HepG2 (cell line): ENCODE results near the gene WIZ. TPM values are rescaled to one million over a fixed set of nuclear protein-coding genes. Genes with fewer than 3 reads are reported as not detected.

Experiments
- ATAC-seq: fragments of 200-7000 bp; cut with Tn5 transposase; 3 replicates; pipeline ENCODE4 v1.9.1; 2020; ENCODE audit warnings: mild to moderate bottlenecking, moderate library complexity
- BruUV-seq: library from RNA; stranded (reverse); fragments of 400-500 nt; replicated peaks from 2 replicates; lab custom pipeline; 2021; lab: Mats Ljungman, UMichigan
- CTCF ChIA-PET: fragments of 300-600 bp; formaldehyde crosslinking; extraction: SDS; loops from one replicate; lab custom pipeline; 2021; ENCODE audit warnings: low total read pairs, inconsistent platforms, low intra/inter-chr PET ratio; lab: Yijun Ruan, JAX
- POLR2A ChIA-PET: fragments of 350-600 bp; sonication (Branson Sonifier 250); formaldehyde crosslinking; loops from one replicate; lab custom pipeline; 2020; ENCODE audit warnings: antibody characterized with exemption, inconsistent platforms; lab: Yijun Ruan, JAX
- DNase-seq: peaks from one replicate; pipeline ENCODE4 v3.0.0-alpha.2; 2015; ENCODE audit warnings: low spot score
- FAIRE-seq: peaks from 3 replicates; lab custom pipeline; 2011; peaks lifted over from hg19 to GRCh38; lab: Jason Lieb, UNC
- H2AFZ ChIP-seq: one replicate; pipeline ENCODE4 v1.6.1; 2011; ENCODE audit warnings: low read length, inconsistent platforms
- H3K27ac ChIP-seq: fragments of 300-600 bp; 3 replicates; pipeline ENCODE4 v1.8.0; 2011; ENCODE audit warnings: mixed run types, mild to moderate bottlenecking, mixed read lengths, low read length, inconsistent platforms; ENCODE audit not compliant: insufficient read depth; ENCODE audit errors: extremely low read length
- H3K27me3 ChIP-seq, 2 experiments: fragments of 200-600 bp in 1 of 2; 2 replicates in 1 of 2; 3 replicates in 1 of 2; pipeline versions ENCODE4 v1.6.0 to v1.8.0; 2011; ENCODE audit warnings: low read length in 2 of 2, mild to moderate bottlenecking in 2 of 2, moderate library complexity in 2 of 2, inconsistent platforms in 1 of 2; ENCODE audit not compliant: insufficient read depth in 2 of 2, control insufficient read depth in 1 of 2
- H3K36me3 ChIP-seq, 2 experiments: fragments of 200-600 bp in 1 of 2; replicated peaks in 1 of 2; 2 replicates in 1 of 2; 3 replicates in 1 of 2; pipeline versions ENCODE4 v1.5.1 to v1.8.0; 2011; ENCODE audit warnings: low read length in 2 of 2, inconsistent platforms in 1 of 2; ENCODE audit not compliant: insufficient read depth in 2 of 2, control insufficient read depth in 1 of 2
- H3K4me1 ChIP-seq: 2 replicates; pipeline ENCODE4 v1.5.1; 2012; ENCODE audit warnings: low read length, inconsistent platforms; ENCODE audit not compliant: insufficient read depth
- H3K4me2 ChIP-seq: 2 replicates; pipeline ENCODE4 v1.6.0; 2011; ENCODE audit warnings: low read depth, low read length, inconsistent platforms
- H3K4me3 ChIP-seq, 3 experiments: fragments of 200-600 bp in 1 of 3; sonication (generic), shearing (Covaris generic) in 1 of 3; replicated peaks in 1 of 3; 2 replicates each; pipeline ENCODE4 v1.5.1; 2011 to 2016; ENCODE audit warnings: low read length in 3 of 3, inconsistent platforms in 2 of 3, low read depth in 2 of 3, mild to moderate bottlenecking in 2 of 3, control low read depth in 1 of 3, mixed read lengths in 1 of 3; ENCODE audit not compliant: insufficient read depth in 1 of 3
- H3K79me2 ChIP-seq: one replicate; pipeline ENCODE4 v1.6.1; 2011; ENCODE audit warnings: low read length, inconsistent platforms; ENCODE audit not compliant: insufficient read depth
- H3K9ac ChIP-seq: 2 replicates; pipeline ENCODE4 v1.6.0; 2011; ENCODE audit warnings: mild to moderate bottlenecking, low read depth, low read length, inconsistent platforms; ENCODE audit not compliant: insufficient read depth
- H3K9me3 ChIP-seq: 2 replicates; pipeline ENCODE4 v1.5.1; 2012; ENCODE audit warnings: mild to moderate bottlenecking, low read length
- H4K20me1 ChIP-seq: 2 replicates; pipeline ENCODE4 v1.6.0; 2011; ENCODE audit warnings: inconsistent platforms, mild to moderate bottlenecking, low read length, moderate library complexity; ENCODE audit not compliant: insufficient read depth
- HDAC1 ChIP-seq: sonication (generic); formaldehyde crosslinking; IDR thresholded peaks from 2 replicates; pipeline ENCODE4 v1.5.1; 2020; ENCODE audit warnings: mild to moderate bottlenecking, missing genetic modification reagents
- MEF2D ChIP-seq: sonication (generic); formaldehyde crosslinking; IDR thresholded peaks from 2 replicates; pipeline ENCODE4 v1.5.1; 2020; ENCODE audit warnings: mild to moderate bottlenecking, missing genetic modification reagents
- NAIF1 ChIP-seq: sonication (generic); formaldehyde crosslinking; IDR thresholded peaks from 2 replicates; pipeline ENCODE4 v1.5.0; 2020; ENCODE audit warnings: mild to moderate bottlenecking, missing genetic modification reagents, borderline replicate concordance
- NBN ChIP-seq: fragments of 450-650 bp; conservative IDR thresholded peaks from 2 replicates; pipeline ENCODE4 v1.6.1; 2017
- NFKBIZ ChIP-seq: IDR thresholded peaks from 2 replicates; pipeline ENCODE4 v1.6.1; 2018; ENCODE audit warnings: missing genetic modification reagents, missing compliant biosample characterization
- NR2F1 ChIP-seq, 2 experiments: fragments of 450-650 bp in 1 of 2; formaldehyde crosslinking in 1 of 2; IDR thresholded peaks; 2 replicates each; pipeline versions ENCODE4 v1.5.0 to v1.6.1; 2016 to 2020; ENCODE audit warnings: mild to moderate bottlenecking in 1 of 2, missing compliant biosample characterization in 1 of 2, missing genetic modification reagents in 1 of 2, moderate library complexity in 1 of 2
- PCBP2 ChIP-seq: fragments of 200-400 bp; formaldehyde crosslinking; optimal IDR thresholded peaks from 2 replicates; pipeline ENCODE3; 2018; ENCODE audit warnings: low read length, low read depth; ENCODE audit not compliant: poor library complexity, severe bottlenecking
- PHF5A ChIP-seq: IDR thresholded peaks from one replicate; pipeline ENCODE4 v1.6.1; 2018; ENCODE audit warnings: low read depth, missing genetic modification reagents; ENCODE audit not compliant: unreplicated experiment
- SOX6 ChIP-seq, 2 experiments: fragments of 450-650 bp in 1 of 2; sonication (generic) in 1 of 2; formaldehyde crosslinking in 1 of 2; IDR thresholded peaks; 2 replicates each; pipeline versions ENCODE4 v1.4.0 to v1.6.1; 2017 to 2020; ENCODE audit warnings: antibody characterized with exemption in 1 of 2, mild to moderate bottlenecking in 1 of 2, missing genetic modification reagents in 1 of 2
- SRSF1 ChIP-seq: fragments of 200-400 bp; formaldehyde crosslinking; optimal IDR thresholded peaks from 2 replicates; pipeline ENCODE3; 2017; ENCODE audit warnings: mild to moderate bottlenecking, low read depth, low read length, moderate library complexity
- WGBS: methylation state at CpG from one replicate; pipeline ENCODE4 v1.1.6; 2017; ENCODE audit warnings: low lambda C conversion rate; 5-methylcytosine and 5-hydroxymethylcytosine counted together
- in situ Hi-C: cut with HindIII; loops from 2 replicates; pipeline ENCODE4 v1.10.0; 2017; ENCODE audit warnings: low pct_unique_long_range_greater_than_20kb; ENCODE audit not compliant: extremely low pct_ligation_motif_present
- intact Hi-C: fragments of 100-400 bp; cut with micrococcal nuclease; formaldehyde crosslinking; loops from one replicate; pipeline ENCODE4 v1.10.0; 2022; ENCODE audit not compliant: unreplicated experiment
- polyA plus RNA-seq, 8 experiments: library from polyadenylated mRNA; depleted of rRNA in 3 of 8; stranded (reverse) in 7 of 8; unstranded in 1 of 8; fragments of >200 nt; fragmentation: Illumina TruSeq in 4 of 8; extraction: Trizol in 4 of 8; gene quantifications; 2 replicates each; pipeline versions ENCODE4 v1.2.1 to v1.2.3, GENCODE V29; 2011 to 2016; ENCODE audit warnings: low read depth in 4 of 8, missing spikeins in 1 of 8, mixed read lengths in 1 of 8; ENCODE audit not compliant: insufficient read depth in 1 of 8
- total RNA-seq, 5 experiments: library from RNA; depleted of rRNA; stranded (reverse); fragments of >200 nt; fragmentation: Illumina TruSeq; extraction: Trizol; gene quantifications; 2 replicates each; pipeline ENCODE4 v1.2.3, GENCODE V29; 2016; ENCODE audit warnings: low read depth in 1 of 5
- TF ChIP-seq, protein P1 (sequence below): IDR thresholded peaks from 2 replicates; pipeline ENCODE4 v1.6.1; 2016
- TF ChIP-seq, protein P2 (sequence below): sonication (generic); formaldehyde crosslinking; IDR thresholded peaks from 2 replicates; pipeline ENCODE4 v1.4.0; 2020; ENCODE audit warnings: missing genetic modification reagents
- TF ChIP-seq, protein P3 (sequence below): sonication (generic); formaldehyde crosslinking; IDR thresholded peaks from 2 replicates; pipeline ENCODE4 v1.4.0; 2020; ENCODE audit warnings: mild to moderate bottlenecking, missing genetic modification reagents

The WIZ gene
- total and polyA plus RNA-seq, 2 of the 13 experiments (the other 11 are each of a cell fraction or from before 2014, with no cell fraction given), result 4.7 to 4.8 TPM

DNA sequence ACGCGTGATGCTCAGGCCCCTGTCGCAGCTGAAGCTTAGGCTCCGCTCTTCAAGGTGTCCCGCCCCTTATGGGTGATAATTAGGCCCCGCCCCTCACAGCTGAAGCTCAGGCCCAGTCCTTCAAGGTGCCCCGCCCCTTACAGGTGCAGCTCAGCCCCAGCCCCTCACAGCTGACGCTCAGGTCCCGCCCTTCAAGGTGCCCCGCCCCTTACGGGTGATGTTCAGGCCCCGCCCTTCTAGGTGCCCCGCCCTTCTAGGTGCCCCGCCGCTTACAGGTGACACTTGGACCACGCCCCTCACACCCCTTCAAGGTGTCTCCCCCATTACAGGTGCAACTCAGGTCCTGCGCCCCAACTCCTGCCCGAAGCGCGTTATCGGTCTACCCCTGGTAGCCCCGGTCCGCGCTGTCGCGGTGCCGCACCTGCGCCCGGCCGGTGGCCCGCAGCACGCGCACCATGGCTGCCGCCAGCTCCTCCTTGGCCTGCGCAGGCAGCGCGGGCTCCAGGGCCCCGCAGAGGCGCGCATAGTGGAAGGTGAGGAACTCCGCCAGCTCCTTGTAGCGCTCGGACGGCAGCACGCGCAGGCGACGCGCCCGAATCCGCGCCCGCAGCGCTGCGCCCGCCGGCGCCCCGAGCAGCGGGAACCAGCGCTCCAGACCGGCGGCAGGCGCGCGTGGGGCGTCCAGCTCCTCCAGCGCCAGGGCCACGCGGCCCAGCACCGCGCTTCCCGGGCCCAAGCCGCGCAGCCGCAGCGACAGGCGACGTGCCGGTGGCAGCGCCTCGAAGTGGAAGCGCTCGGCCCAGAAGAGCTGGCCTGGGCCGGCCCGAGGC is 7.3 kb upstream of the WIZ start (continued):
- TF ChIP-seq NFKBIZ (CRISPR knock-in tag), result no peak
- TF ChIP-seq SRSF1, result no peak

DNA sequence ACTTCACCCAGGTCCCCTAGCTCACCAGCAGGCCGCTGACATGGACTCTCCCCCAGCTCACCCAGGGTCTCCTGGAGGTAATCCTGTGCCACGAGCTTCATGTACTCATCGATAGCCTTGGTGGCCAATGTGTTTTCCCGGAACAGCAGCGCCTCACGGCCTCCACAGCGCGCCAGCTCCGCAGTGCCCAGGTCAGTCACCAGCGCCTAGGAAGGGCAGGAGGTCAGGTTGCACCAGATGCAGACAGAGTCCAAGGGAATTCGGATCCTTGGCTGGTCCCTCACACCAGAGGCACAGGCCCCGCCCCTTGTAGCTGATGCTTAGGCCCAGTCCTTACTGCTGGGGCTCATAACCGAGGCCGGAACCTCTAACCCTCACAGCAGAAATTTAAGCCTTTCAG is 6.7 kb upstream of the WIZ start:
- intact Hi-C loops, result no loop called here
- H3K9ac ChIP-seq, result no peak overlapping the region
- DNase-seq, result no peak
- BruUV-seq, result no TSS peak
- H2AFZ ChIP-seq, result no peak overlapping the region
- no peak overlapping the region for H3K27ac ChIP-seq
- ChIA-PET POLR2A (no interaction called here), CTCF (no interaction called here)
- no peaks in the 10 kb centered on the region; a peak in 1 of 5 replicates for H3K27me3 ChIP-seq
- H3K4me3 ChIP-seq, result no peak overlapping the region
- peaks cover 22% of the 10 kb centered on the region for H3K4me1 ChIP-seq
- ATAC-seq, result no peak
- H3K9me3 ChIP-seq, result no peaks in the 10 kb centered on the region
- FAIRE-seq, result no peak
- no peaks in the 10 kb centered on the region for H3K36me3 ChIP-seq
- no peaks in the 10 kb centered on the region for H4K20me1 ChIP-seq
- in situ Hi-C loops, result no loop called here
- no peaks in the 10 kb centered on the region for H3K79me2 ChIP-seq
- H3K4me2 ChIP-seq, result no peak overlapping the region
- 61% methylated on average over 5 of the region's 14 CpGs for WGBS
- TF ChIP-seq PHF5A (no peak), NAIF1 (CRISPR knock-in tag) (no peak), HDAC1 (CRISPR knock-in tag) (no peak), NBN (no peak), NR2F1 (CRISPR knock-in tag; IDR thresholded peaks at IDR 0.05) (no peak), SOX6 (IDR thresholded peaks at IDR 0.05) (no peak), SOX6 (CRISPR knock-in tag; IDR thresholded peaks at IDR 0.05) (no peak), PCBP2 (no peak), MEF2D (CRISPR knock-in tag) (no peak)
- TF ChIP-seq, protein P1, sequence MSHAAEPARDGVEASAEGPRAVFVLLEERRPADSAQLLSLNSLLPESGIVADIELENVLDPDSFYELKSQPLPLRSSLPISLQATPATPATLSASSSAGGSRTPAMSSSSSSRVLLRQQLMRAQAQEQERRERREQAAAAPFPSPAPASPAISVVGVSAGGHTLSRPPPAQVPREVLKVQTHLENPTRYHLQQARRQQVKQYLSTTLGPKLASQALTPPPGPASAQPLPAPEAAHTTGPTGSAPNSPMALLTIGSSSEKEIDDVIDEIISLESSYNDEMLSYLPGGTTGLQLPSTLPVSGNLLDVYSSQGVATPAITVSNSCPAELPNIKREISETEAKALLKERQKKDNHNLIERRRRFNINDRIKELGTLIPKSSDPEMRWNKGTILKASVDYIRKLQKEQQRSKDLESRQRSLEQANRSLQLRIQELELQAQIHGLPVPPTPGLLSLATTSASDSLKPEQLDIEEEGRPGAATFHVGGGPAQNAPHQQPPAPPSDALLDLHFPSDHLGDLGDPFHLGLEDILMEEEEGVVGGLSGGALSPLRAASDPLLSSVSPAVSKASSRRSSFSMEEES (CRISPR knock-in tag), result no peak
- TF ChIP-seq, protein P2, sequence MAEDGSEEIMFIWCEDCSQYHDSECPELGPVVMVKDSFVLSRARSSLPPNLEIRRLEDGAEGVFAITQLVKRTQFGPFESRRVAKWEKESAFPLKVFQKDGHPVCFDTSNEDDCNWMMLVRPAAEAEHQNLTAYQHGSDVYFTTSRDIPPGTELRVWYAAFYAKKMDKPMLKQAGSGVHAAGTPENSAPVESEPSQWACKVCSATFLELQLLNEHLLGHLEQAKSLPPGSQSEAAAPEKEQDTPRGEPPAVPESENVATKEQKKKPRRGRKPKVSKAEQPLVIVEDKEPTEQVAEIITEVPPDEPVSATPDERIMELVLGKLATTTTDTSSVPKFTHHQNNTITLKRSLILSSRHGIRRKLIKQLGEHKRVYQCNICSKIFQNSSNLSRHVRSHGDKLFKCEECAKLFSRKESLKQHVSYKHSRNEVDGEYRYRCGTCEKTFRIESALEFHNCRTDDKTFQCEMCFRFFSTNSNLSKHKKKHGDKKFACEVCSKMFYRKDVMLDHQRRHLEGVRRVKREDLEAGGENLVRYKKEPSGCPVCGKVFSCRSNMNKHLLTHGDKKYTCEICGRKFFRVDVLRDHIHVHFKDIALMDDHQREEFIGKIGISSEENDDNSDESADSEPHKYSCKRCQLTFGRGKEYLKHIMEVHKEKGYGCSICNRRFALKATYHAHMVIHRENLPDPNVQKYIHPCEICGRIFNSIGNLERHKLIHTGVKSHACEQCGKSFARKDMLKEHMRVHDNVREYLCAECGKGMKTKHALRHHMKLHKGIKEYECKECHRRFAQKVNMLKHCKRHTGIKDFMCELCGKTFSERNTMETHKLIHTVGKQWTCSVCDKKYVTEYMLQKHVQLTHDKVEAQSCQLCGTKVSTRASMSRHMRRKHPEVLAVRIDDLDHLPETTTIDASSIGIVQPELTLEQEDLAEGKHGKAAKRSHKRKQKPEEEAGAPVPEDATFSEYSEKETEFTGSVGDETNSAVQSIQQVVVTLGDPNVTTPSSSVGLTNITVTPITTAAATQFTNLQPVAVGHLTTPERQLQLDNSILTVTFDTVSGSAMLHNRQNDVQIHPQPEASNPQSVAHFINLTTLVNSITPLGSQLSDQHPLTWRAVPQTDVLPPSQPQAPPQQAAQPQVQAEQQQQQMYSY, result no peak
- TF ChIP-seq, protein P3, sequence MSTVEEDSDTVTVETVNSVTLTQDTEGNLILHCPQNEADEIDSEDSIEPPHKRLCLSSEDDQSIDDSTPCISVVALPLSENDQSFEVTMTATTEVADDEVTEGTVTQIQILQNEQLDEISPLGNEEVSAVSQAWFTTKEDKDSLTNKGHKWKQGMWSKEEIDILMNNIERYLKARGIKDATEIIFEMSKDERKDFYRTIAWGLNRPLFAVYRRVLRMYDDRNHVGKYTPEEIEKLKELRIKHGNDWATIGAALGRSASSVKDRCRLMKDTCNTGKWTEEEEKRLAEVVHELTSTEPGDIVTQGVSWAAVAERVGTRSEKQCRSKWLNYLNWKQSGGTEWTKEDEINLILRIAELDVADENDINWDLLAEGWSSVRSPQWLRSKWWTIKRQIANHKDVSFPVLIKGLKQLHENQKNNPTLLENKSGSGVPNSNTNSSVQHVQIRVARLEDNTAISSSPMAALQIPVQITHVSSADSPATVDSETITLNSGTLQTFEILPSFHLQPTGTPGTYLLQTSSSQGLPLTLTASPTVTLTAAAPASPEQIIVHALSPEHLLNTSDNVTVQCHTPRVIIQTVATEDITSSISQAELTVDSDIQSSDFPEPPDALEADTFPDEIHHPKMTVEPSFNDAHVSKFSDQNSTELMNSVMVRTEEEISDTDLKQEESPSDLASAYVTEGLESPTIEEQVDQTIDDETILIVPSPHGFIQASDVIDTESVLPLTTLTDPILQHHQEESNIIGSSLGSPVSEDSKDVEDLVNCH (CRISPR knock-in tag), result no peak
